SK-N-DZ (cell line): ENCODE data around the gene RXFP3.
"Not testable (repeated sequence)": the region's sequence is repeated elsewhere in the genome, so short reads cannot be mapped to it uniquely, and the experiment has no call there.

Experiments
- DNase-seq: peaks from one replicate; pipeline ENCODE4 v3.0.0-alpha.2; 2015; ENCODE audit warnings: low spot score

Gene RXFP3

GRCh38 chr5:33936004-33936380, 194 bp upstream of the RXFP3 start:
- peak; percentile 69 for DNase-seq

GRCh38 chr5:33937017-33937706, 976 bp downstream of the RXFP3 start:
- no peak for DNase-seq

- peak; percentile 34 for DNase-seq
These were observed 1.7 kb downstream of the RXFP3 start for GRCh38 chr5:33937707-33938506.

- no peak for DNase-seq
These were observed 2.3 kb downstream of the RXFP3 start for GRCh38 chr5:33938507-33938796.

- DNase-seq, result no peak
These were observed 2.7 kb downstream of the RXFP3 start for GRCh38 chr5:33938881-33939280.

GRCh38 chr5:33939556-33940262, 3.5 kb downstream of the RXFP3 start:
- no peak for DNase-seq

- DNase-seq, result no peak
These were observed 4.9 kb downstream of the RXFP3 start for GRCh38 chr5:33941090-33941489.

GRCh38 chr5:33944543-33945132, 8.5 kb downstream of the RXFP3 start:
- DNase-seq, result no peak

GRCh38 chr5:33952175-33952574, 16.0 kb downstream of the RXFP3 start:
- not testable (repeated sequence) for DNase-seq

- no peak for DNase-seq
These were observed 21.5 kb downstream of the RXFP3 start for GRCh38 chr5:33957577-33958150.

- DNase-seq, result no peak
These were observed 22.0 kb downstream of the RXFP3 start for GRCh38 chr5:33958176-33958575.

GRCh38 chr5:33964132-33964700, 28.0 kb downstream of the RXFP3 start:
- DNase-seq, result no peak

GRCh38 chr5:33966805-33967204, 30.6 kb downstream of the RXFP3 start:
- DNase-seq, result no peak

- DNase-seq, result peak; percentile 76
These were observed 32.2 kb downstream of the RXFP3 start for GRCh38 chr5:33968211-33969005.

- DNase-seq, result peak; percentile 56
These were observed 33.6 kb downstream of the RXFP3 start for GRCh38 chr5:33969572-33970452.

- DNase-seq, result no peak
These were observed 37.1 kb downstream of the RXFP3 start for GRCh38 chr5:33973271-33973670.

- no peak for DNase-seq
These were observed 39.7 kb downstream of the RXFP3 start for GRCh38 chr5:33975852-33976251.

GRCh38 chr5:33976307-33976706, 40.1 kb downstream of the RXFP3 start:
- no peak for DNase-seq

- DNase-seq, result no peak
These were observed 42.1 kb downstream of the RXFP3 start for GRCh38 chr5:33978306-33978705.

GRCh38 chr5:33980030-33980429, 43.8 kb downstream of the RXFP3 start:
- no peak for DNase-seq
